K562 (cell line): ENCODE results near the gene MEIS2. TPM values are rescaled to one million over a fixed set of nuclear protein-coding genes. Genes with fewer than 3 reads are reported as not detected.

Experiments used
- ARHGAP35 ChIP-seq: fragments of 450-650 bp; IDR thresholded peaks from 2 replicates; pipeline ENCODE4 v1.6.1; 2018; ENCODE audit not compliant: partially characterized antibody
- DIDO1 ChIP-seq: fragments of 450-650 bp; IDR thresholded peaks from 2 replicates; pipeline ENCODE4 v1.6.1; 2016; ENCODE audit warnings: low read depth, missing biosample characterization, missing genetic modification characterization
- ELF1 ChIP-seq: fragments of 200-800 bp; sonication (Bioruptor generic); IDR thresholded peaks from 2 replicates; pipeline ENCODE4 v1.6.1; 2016; ENCODE audit warnings: missing genetic modification characterization, missing compliant biosample characterization
- EP300 ChIP-seq: IDR thresholded peaks from 2 replicates; pipeline ENCODE4 v1.6.1; 2012; ENCODE audit warnings: low read length, improper control_type of control experiment
- FIP1L1 ChIP-seq: fragments of 200-400 bp; formaldehyde crosslinking; IDR thresholded peaks from 2 replicates; pipeline ENCODE4 v1.6.1; 2018; ENCODE audit warnings: mild to moderate bottlenecking, low read depth, low read length; ENCODE audit not compliant: poor library complexity, severe bottlenecking
- MCM3 ChIP-seq: fragments of 450-650 bp; IDR thresholded peaks from 2 replicates; pipeline ENCODE4 v1.6.1; 2016
- MECOM ChIP-seq: fragments of 250-450 bp; sonication (Bioruptor Pico); IDR thresholded peaks from 2 replicates; pipeline ENCODE4 v1.8.0; 2022; ENCODE audit warnings: inconsistent platforms
- MYC ChIP-seq, 2 experiments: fragments of 250-450 bp in 1 of 2; sonication (Bioruptor Pico) in 1 of 2; IDR thresholded peaks; 2 replicates each; pipeline versions ENCODE4 v1.5.1 to v1.6.1; 2012 to 2021; ENCODE audit warnings: low read depth in 2 of 2, borderline replicate concordance in 1 of 2, improper control_type of control experiment in 1 of 2, low read length in 1 of 2, mild to moderate bottlenecking in 1 of 2, moderate library complexity in 1 of 2
- NBN ChIP-seq: fragments of 450-650 bp; IDR thresholded peaks from 2 replicates; pipeline ENCODE4 v1.6.1; 2016; ENCODE audit warnings: low read depth, mild to moderate bottlenecking
- NCOR1 ChIP-seq: fragments of 450-650 bp; IDR thresholded peaks from 2 replicates; pipeline ENCODE4 v1.6.1; 2016; ENCODE audit warnings: mild to moderate bottlenecking, moderate library complexity
- PKNOX1 ChIP-seq: fragments of 450-650 bp; IDR thresholded peaks from 2 replicates; pipeline ENCODE4 v1.6.1; 2016
- POLR2A ChIP-seq: fragments of 450-650 bp; conservative IDR thresholded peaks from 2 replicates; pipeline ENCODE4 v1.6.1; 2016
- RBBP5 ChIP-seq: fragments of 200-600 bp; sonication (generic); IDR thresholded peaks from 2 replicates; pipeline ENCODE4 v1.6.1; 2012; ENCODE audit warnings: borderline replicate concordance, mild to moderate bottlenecking, low read length, control low read depth, inconsistent platforms; ENCODE audit not compliant: insufficient read depth, poor library complexity, severe bottlenecking
- RBFOX2 ChIP-seq: fragments of 200-400 bp; formaldehyde crosslinking; IDR thresholded peaks from 2 replicates; pipeline ENCODE4 v1.6.1; 2017; ENCODE audit warnings: low read depth, mild to moderate bottlenecking, low read length, moderate library complexity
- SLC30A9 ChIP-seq: fragments of 250-450 bp; sonication (Bioruptor Pico); IDR thresholded peaks from 2 replicates; pipeline ENCODE4 v1.8.0; 2022; ENCODE audit warnings: mild to moderate bottlenecking, moderate library complexity
- SMARCA5 ChIP-seq: fragments of 450-650 bp; IDR thresholded peaks from 2 replicates; pipeline ENCODE4 v1.6.1; 2016
- ZFP1 ChIP-seq: fragments of 450-650 bp; formaldehyde crosslinking; IDR thresholded peaks from 2 replicates; pipeline ENCODE4 v1.4.0; 2020; ENCODE audit warnings: mild to moderate bottlenecking, mixed read lengths
- ZNF507 ChIP-seq: conservative IDR thresholded peaks from 2 replicates; pipeline ENCODE4 v1.6.1; 2017; ENCODE audit warnings: missing genetic modification characterization, missing compliant biosample characterization
- ZNF644 ChIP-seq: fragments of 200-800 bp; sonication (Bioruptor generic); IDR thresholded peaks from 2 replicates; pipeline ENCODE4 v1.6.1; 2016; ENCODE audit warnings: low read depth, missing genetic modification characterization, missing compliant biosample characterization
- ZNF766 ChIP-seq: fragments of 200-800 bp; sonication (Bioruptor generic); conservative IDR thresholded peaks from 2 replicates; pipeline ENCODE4 v1.6.1; 2016; ENCODE audit warnings: missing genetic modification characterization, missing compliant biosample characterization
- polyA plus RNA-seq, 8 experiments: library from polyadenylated mRNA; depleted of rRNA in 4 of 8; stranded (reverse) in 5 of 8; unstranded in 3 of 8; fragments of >200 nt; fragmentation: Nextera tagmentation in 2 of 8; fragmentation: Illumina TruSeq in 1 of 8; extraction: Ambion mirVana in 2 of 8; extraction: Trizol in 1 of 8; gene quantifications; 2 replicates each; pipeline versions ENCODE4 v1.2.1 to v1.2.3, GENCODE V29; 2011 to 2014; ENCODE audit warnings: inconsistent platforms in 1 of 8, missing spikeins in 1 of 8
- total RNA-seq, 7 experiments: library from RNA; depleted of rRNA in 6 of 7; stranded (reverse); fragments of >200 nt in 6 of 7; fragmentation: Illumina TruSeq in 2 of 7; extraction: Trizol in 2 of 7; gene quantifications; 2 replicates each; pipeline versions ENCODE4 v1.2.1 to v1.2.3, GENCODE V29; 2011 to 2021; ENCODE audit warnings: low replicate concordance in 1 of 7

Gene MEIS2
- total and polyA plus RNA-seq, 9 of the 15 experiments (the other 6 are each of a cell fraction or from before 2014, with no cell fraction given), result 7.5 to 64.2 (median 22.3) TPM

- no peak for TF ChIP-seq ARHGAP35
- TF ChIP-seq MECOM, result 0 out of 2 replicates have a peak, but pooled peaks have one; percentile 17
- TF ChIP-seq NCOR1, result no peak
- no peak for TF ChIP-seq EP300
- TF ChIP-seq ZNF644 (tag), result peak; percentile 61; the same call in 1 of the 2 replicates
- TF ChIP-seq MCM3, result no peak
- TF ChIP-seq SLC30A9 (CRISPR knock-in tag), result no peak
- TF ChIP-seq MYC (IDR thresholded peaks at IDR 0.05; ENCODE audit: low read depth, low read length), result no peak
- no peak for TF ChIP-seq MYC (CRISPR knock-in tag; IDR thresholded peaks at IDR 0.05; ENCODE audit: borderline replicate concordance, low read depth)
- TF ChIP-seq ZFP1, result no peak
- peak; percentile 76 for TF ChIP-seq PKNOX1
- no peak for TF ChIP-seq RBBP5
- no peak for TF ChIP-seq POLR2A
- 0 out of 2 replicates have a peak, but pooled peaks have one; percentile 37 for TF ChIP-seq ZNF766
- no peak for TF ChIP-seq DIDO1 (tag)
- TF ChIP-seq NBN, result no peak
- TF ChIP-seq ZNF507 (tag), result no peak
- TF ChIP-seq SMARCA5, result no peak
- TF ChIP-seq ELF1 (tag), result no peak
- TF ChIP-seq FIP1L1, result no peak
- TF ChIP-seq RBFOX2, result no peak
- TF ChIP-seq, all 486 proteins: peak for 7
Measured at GRCh38 chr15:36960179-36960946, 140.0 kb downstream of the MEIS2 start (continued).
